ENCODE data around the gene MZF1. TPM values are rescaled to one million over a fixed set of nuclear protein-coding genes. Genes with fewer than 3 reads are reported as not detected.

The MZF1 gene
- total and polyA plus RNA-seq, 9 of the 15 experiments (the other 6 are each of a cell fraction or from before 2014, with no cell fraction given), result 0.31 to 29.3 (median 11.5) TPM

DNA sequence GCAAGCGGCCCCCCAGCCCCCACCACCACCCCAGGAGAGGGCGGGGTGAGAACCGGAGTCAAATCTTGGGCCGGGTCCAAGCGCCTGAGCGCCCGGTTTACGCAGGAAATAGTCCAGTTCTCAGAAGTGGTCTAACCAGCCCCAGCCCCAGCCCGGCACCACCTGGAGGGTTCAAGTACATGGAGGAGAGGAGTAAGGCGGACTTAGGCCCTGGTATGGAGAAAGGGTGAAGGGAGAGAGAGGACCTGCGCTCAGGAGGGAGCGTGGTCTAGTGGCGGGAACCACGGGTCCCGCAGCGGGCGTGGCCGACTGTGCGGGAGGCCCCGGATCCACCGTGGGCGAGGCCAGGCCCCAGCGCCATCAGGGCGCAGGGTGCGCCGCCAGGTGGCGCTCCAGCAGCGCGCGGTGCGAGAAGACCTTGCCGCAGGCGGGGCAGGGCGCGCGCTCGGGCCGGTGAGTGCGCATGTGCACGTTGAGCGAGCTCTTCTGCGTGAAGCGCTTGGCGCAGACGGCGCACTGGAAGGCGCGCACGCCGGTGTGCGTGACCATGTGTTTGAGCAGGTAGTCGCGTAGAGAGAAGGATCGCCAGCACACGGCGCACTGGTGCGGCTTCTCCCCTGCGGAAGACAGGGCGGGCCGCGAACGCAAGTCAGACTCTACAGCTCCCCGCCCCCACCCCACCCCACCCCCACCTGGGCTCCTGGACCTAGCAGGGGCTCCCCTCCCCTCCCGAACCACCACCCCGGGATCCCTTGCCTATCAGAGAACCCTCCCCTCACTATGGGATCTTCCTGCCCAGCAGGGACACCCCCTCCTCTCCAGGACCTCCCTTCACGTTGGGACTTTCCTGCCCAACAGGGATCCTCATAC, 59.2 kb downstream of the MZF1 start (continued):
- TF ChIP-seq ZNF197 (CRISPR knock-in tag; IDR thresholded peaks at IDR 0.05; ENCODE audit: low read depth) (0 out of 2 replicates have a peak, but pooled peaks have one; percentile 40), ZBTB17 (CRISPR knock-in tag; IDR thresholded peaks at IDR 0.05) (0 out of 2 replicates have a peak, but pooled peaks have one; percentile 11), KHSRP (IDR thresholded peaks at IDR 0.05) (no peak), SETDB1 (IDR thresholded peaks at IDR 0.05; ENCODE audit: low read length) (peak; percentile 63), SUPT5H (IDR thresholded peaks at IDR 0.05) (peak; percentile 69), HDGF (IDR thresholded peaks at IDR 0.05) (peak; percentile 74; the same call in 1 of the 2 replicates), TRIM24 (IDR thresholded peaks at IDR 0.05) (peak in 1 of 2 experiments; percentile 12; a peak in 1 of 4 replicates), SAFB (IDR thresholded peaks at IDR 0.05; ENCODE audit: borderline replicate concordance, low read depth, low read length) (0 out of 2 replicates have a peak, but pooled peaks have one; percentile 38), ZNF311 (CRISPR knock-in tag; IDR thresholded peaks at IDR 0.05) (no peak), JUND (IDR thresholded peaks at IDR 0.05; ENCODE audit: borderline replicate concordance, low read depth, low read length) (0 out of 2 replicates have a peak, but pooled peaks have one; percentile 43), JUND (tag; IDR thresholded peaks at IDR 0.05; ENCODE audit: borderline replicate concordance, low read depth, low read length) (peak; percentile 55; the same call in 1 of the 3 replicates), HMGN3 (IDR thresholded peaks at IDR 0.05; ENCODE audit: borderline replicate concordance, extremely low read depth, insufficient read length, low read depth, low read length) (peak; percentile 86), FOXP1 (CRISPR knock-in tag; IDR thresholded peaks at IDR 0.05) (peak; percentile 44; the same call in 1 of the 2 replicates), ZNF511 (CRISPR knock-in tag; IDR thresholded peaks at IDR 0.05) (peak; percentile 73), ARID1B (IDR thresholded peaks at IDR 0.05) (0 out of 2 replicates have a peak, but pooled peaks have one; percentile 24), POLR2H (tag; IDR thresholded peaks at IDR 0.05; ENCODE audit: low read depth) (peak; percentile 36; the same call in 1 of the 2 replicates), CREM (IDR thresholded peaks at IDR 0.05; ENCODE audit: low read depth) (peak; percentile 63; the same call in 1 of the 2 replicates), POLR2A (conservative IDR thresholded peaks at IDR 0.05) (peak; percentile 69), ZNF407 (IDR thresholded peaks at IDR 0.05; ENCODE audit: low read depth) (no peak), ZFP36 (IDR thresholded peaks at IDR 0.05; ENCODE audit: low read depth, low read length, partially characterized antibody) (peak; percentile 38)

All from K562 (cell line).